Measurements from ENCODE around the gene BCAP31.

BCAP31 gene

GRCh38 chrX:153724252-153725038 is at the start of gene BCAP31, which contains the start of gene ABCD1:
TSS of gene BCAP31 (minus strand) at chrX:153724387. CDS start at chrX:153723244, 1,143 bp downstream.
TSS of gene ABCD1 (plus strand) at chrX:153724856. CDS start at chrX:153725267, 411 bp downstream.
- DNase-seq: peak; percentile 95

GRCh38 chrX:153773218-153773611 is 49.0 kb upstream of the BCAP31 start:
- peak; percentile 28 for DNase-seq

GRCh38 chrX:153772316-153773217 is 48.4 kb upstream of the BCAP31 start:
- peak; percentile 25 for DNase-seq

- DNase-seq: peak; percentile 56
Observed at GRCh38 chrX:153771415-153772315, 47.5 kb upstream of the BCAP31 start.

- DNase-seq: peak; percentile 34
Observed at GRCh38 chrX:153770601-153771414, 46.6 kb upstream of the BCAP31 start.

- DNase-seq: peak; percentile 53
Observed at GRCh38 chrX:153769865-153770600, 45.8 kb upstream of the BCAP31 start.

GRCh38 chrX:153769158-153769864 is 45.1 kb upstream of the BCAP31 start:
- DNase-seq: peak; percentile 36

GRCh38 chrX:153768311-153769157 is 44.3 kb upstream of the BCAP31 start:
- peak; percentile 39 for DNase-seq

GRCh38 chrX:153767674-153768055 is 43.5 kb upstream of the BCAP31 start:
- DNase-seq: no peak

- DNase-seq: peak; percentile 39
Observed at GRCh38 chrX:153766871-153767673, 42.9 kb upstream of the BCAP31 start.

- DNase-seq: peak; percentile 66
Observed at GRCh38 chrX:153766098-153766817, 42.1 kb upstream of the BCAP31 start.

- DNase-seq: peak; percentile 50
Observed at GRCh38 chrX:153765138-153766079, 41.2 kb upstream of the BCAP31 start.

GRCh38 chrX:153764786-153765137 is 40.6 kb upstream of the BCAP31 start:
- DNase-seq: peak; percentile 43

GRCh38 chrX:153763989-153764755 is 40.0 kb upstream of the BCAP31 start, which contains the start of gene PLXNB3:
TSS of gene PLXNB3 (plus strand) at chrX:153764249. CDS start at chrX:153765536, 1,287 bp downstream.
- peak; percentile 90 for DNase-seq

GRCh38 chrX:153763298-153763932 is 39.2 kb upstream of the BCAP31 start:
- no peak for DNase-seq
